ENCODE results near the gene YBX2.

The YBX2 gene

GRCh38 chr17:7263801-7264078, 30.7 kb downstream of the YBX2 start:
- H3K4me3 ChIP-seq (ENCODE audit: low read depth, low read length) = no peak overlapping the region
- TF ChIP-seq, protein P1, sequence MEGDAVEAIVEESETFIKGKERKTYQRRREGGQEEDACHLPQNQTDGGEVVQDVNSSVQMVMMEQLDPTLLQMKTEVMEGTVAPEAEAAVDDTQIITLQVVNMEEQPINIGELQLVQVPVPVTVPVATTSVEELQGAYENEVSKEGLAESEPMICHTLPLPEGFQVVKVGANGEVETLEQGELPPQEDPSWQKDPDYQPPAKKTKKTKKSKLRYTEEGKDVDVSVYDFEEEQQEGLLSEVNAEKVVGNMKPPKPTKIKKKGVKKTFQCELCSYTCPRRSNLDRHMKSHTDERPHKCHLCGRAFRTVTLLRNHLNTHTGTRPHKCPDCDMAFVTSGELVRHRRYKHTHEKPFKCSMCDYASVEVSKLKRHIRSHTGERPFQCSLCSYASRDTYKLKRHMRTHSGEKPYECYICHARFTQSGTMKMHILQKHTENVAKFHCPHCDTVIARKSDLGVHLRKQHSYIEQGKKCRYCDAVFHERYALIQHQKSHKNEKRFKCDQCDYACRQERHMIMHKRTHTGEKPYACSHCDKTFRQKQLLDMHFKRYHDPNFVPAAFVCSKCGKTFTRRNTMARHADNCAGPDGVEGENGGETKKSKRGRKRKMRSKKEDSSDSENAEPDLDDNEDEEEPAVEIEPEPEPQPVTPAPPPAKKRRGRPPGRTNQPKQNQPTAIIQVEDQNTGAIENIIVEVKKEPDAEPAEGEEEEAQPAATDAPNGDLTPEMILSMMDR (IDR thresholded peaks at IDR 0.05; ENCODE audit: low read depth, low read length) = no peak

GRCh38 chr17:7262935-7263800, 31.3 kb downstream of the YBX2 start:
- no peak overlapping the region for H3K4me3 ChIP-seq (ENCODE audit: low read depth, low read length)
- TF ChIP-seq, protein P1 (IDR thresholded peaks at IDR 0.05; ENCODE audit: low read depth, low read length) = no peak

- TF ChIP-seq, protein P1 (IDR thresholded peaks at IDR 0.05; ENCODE audit: low read depth, low read length) = no peak
- no peak within 1 kb of the TSS for H3K4me3 ChIP-seq (ENCODE audit: low read depth, low read length)
Measured at GRCh38 chr17:7262192-7262934, 32.1 kb downstream of the YBX2 start, which contains the start of gene CLDN7. TSS of gene CLDN7 (minus strand) at chr17:7262478. CDS start at chr17:7262043, 435 bp downstream.

DNA sequence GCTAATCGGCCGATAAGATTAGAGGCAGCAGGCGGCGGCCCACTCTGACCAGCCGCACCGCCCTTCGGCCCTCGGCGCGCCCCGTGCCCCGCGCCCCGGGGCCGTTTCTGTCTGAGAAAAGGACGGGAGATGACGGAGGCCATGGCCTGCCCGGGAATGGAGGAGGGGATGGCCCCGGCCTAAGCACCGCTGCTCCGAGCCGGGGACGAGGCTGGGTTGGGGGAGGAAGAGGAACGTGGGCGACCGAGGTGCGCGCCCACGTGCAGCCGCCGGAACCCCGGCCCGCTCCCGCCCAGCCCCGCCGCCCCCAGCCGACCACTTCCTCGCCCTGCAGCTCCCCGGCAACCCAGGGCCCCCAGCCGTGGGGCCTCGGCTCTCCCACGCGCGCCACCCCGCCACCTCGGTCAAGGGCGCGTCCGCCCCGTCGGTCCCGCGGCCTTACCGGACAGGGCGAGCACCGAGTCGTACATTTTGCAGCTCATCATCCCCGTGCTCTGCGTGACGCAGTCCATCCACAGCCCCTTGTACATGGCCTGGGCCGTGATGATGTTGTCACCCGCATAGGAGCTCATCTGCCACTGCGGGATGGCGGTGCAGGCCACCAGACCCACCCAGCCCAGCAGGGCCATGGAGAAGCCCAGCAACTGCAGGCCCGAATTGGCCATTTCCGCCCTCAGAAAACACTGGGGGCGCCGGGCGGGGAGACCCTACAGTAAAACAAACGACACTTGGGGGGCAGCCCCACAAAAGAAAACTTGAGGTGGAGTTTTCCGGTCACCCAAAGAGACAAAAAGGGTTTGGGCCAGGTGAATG, 32.9 kb downstream of the YBX2 start:
- TF ChIP-seq, protein P1 (IDR thresholded peaks at IDR 0.05; ENCODE audit: low read depth, low read length) = no peak
- no peak overlapping the region for H3K4me3 ChIP-seq (ENCODE audit: low read depth, low read length)

DNA sequence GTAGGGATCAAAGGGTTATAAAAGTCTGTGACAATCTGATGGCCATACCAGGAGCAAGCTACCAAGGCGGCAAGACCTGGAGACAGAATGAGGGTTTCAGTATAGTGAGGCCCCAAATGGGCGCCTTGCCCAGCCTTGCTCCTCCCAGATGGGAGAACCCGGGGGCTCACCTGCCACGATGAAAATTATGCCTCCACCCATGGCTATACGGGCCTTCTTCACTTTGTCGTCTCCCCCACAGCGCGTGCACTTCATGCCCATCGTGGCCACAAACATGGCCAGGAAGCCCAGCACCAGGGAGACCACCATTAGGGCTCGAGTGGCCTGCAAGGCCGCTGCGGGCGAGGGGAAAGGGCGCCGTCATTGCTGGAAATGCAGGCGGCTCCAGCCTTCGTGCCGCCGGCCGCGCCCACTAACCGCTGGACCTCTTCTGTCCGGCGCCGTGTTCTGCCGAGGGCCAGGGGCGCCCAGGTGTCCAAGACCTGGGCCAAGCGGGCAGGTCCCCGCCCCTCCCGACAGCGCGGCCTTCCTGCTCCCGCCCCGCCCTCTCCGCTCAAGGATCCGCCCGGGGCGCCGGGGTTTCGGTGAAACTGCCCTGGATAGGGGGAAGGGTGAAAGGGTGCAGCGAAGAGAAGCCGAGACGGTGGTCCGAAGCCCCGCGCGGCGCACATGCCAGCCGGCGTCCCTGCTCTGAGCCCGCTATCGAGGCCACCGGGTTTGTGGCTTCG, 33.6 kb downstream of the YBX2 start:
- H3K4me3 ChIP-seq (ENCODE audit: low read depth, low read length) = no peak overlapping the region
- TF ChIP-seq, protein P1 (IDR thresholded peaks at IDR 0.05; ENCODE audit: low read depth, low read length) = no peak

DNA sequence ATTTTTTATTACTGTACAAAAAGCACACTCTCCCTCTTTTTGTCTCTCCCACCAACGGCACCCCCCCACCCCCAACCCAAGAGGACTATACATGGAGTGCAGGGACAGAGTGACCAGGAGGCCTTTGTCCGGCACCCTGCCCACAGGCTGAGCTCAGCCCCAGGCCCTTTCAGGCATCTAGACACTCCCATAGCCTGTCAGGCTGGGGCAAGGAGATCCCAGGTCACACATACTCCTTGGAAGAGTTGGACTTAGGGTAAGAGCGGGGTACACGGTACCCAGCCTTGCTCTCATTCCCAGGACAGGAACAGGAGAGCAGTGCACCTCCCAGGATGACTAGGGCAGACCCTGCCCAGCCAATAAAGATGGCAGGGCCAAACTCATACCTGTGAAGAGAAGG, 34.3 kb downstream of the YBX2 start:
- no peak overlapping the region for H3K4me3 ChIP-seq (ENCODE audit: low read depth, low read length)
- TF ChIP-seq, protein P1 (IDR thresholded peaks at IDR 0.05; ENCODE audit: low read depth, low read length) = no peak

Measured in WI38 (cell line).